Liver (tissue), 9 donors: ENCODE results near the gene SCD5. TPM values are rescaled to one million over a fixed set of nuclear protein-coding genes. Genes with fewer than 3 reads are reported as not detected.

Source experiments
- DNase-seq: peaks from one replicate; pipeline ENCODE4 v3.0.0-alpha.2; 2017; ENCODE audit warnings: low spot score
- H3K27ac ChIP-seq, 2 donors: one replicate each; pipeline ENCODE4 v1.7.0; 2013; ENCODE audit warnings: inconsistent platforms in 2 of 2, low read length in 2 of 2, control low read depth in 1 of 2, low read depth in 1 of 2, mild to moderate bottlenecking in 1 of 2
- H3K27me3 ChIP-seq, 4 donors: one replicate each; pipeline versions ENCODE4 v1.6.1 to v1.7.0; 2013; ENCODE audit warnings: low read length in 3 of 4, inconsistent platforms in 1 of 4, mild to moderate bottlenecking in 1 of 4, moderate library complexity in 1 of 4; ENCODE audit not compliant: control insufficient read depth in 4 of 4, insufficient read depth in 4 of 4
- H3K36me3 ChIP-seq, 4 donors: one replicate each; pipeline versions ENCODE4 v1.6.1 to v1.7.0; 2013; ENCODE audit warnings: low read length in 3 of 4, mild to moderate bottlenecking in 3 of 4, low read depth in 1 of 4, moderate library complexity in 1 of 4; ENCODE audit not compliant: control insufficient read depth in 4 of 4, insufficient read depth in 3 of 4
- H3K4me1 ChIP-seq, 4 donors: one replicate each; pipeline versions ENCODE4 v1.6.1 to v1.7.0; 2013; ENCODE audit warnings: low read length in 3 of 4, mild to moderate bottlenecking in 3 of 4, moderate library complexity in 1 of 4; ENCODE audit not compliant: control insufficient read depth in 4 of 4, insufficient read depth in 4 of 4
- H3K4me3 ChIP-seq, 3 donors: one replicate each; pipeline versions ENCODE4 v1.6.1 to v1.7.0; 2013; ENCODE audit warnings: low read length in 3 of 3, control low read depth in 1 of 3, low read depth in 1 of 3, mild to moderate bottlenecking in 1 of 3
- H3K9ac ChIP-seq, 2 donors: one replicate each; pipeline ENCODE4 v1.7.0; 2013; ENCODE audit warnings: low read length in 2 of 2, mild to moderate bottlenecking in 2 of 2, moderate library complexity in 2 of 2, control low read depth in 1 of 2, low read depth in 1 of 2
- H3K9me3 ChIP-seq, 4 donors: one replicate each; pipeline versions ENCODE4 v1.6.1 to v1.7.0; 2013; ENCODE audit warnings: low read length in 3 of 4; ENCODE audit not compliant: control insufficient read depth in 4 of 4
- ATF3 ChIP-seq: IDR thresholded peaks from 2 replicates; pipeline ENCODE4 v1.6.1; 2016; ENCODE audit warnings: antibody characterized with exemption
- CTCF ChIP-seq: fragments of 150-350 bp; IDR thresholded peaks from 2 replicates; pipeline ENCODE4 v1.5.1; 2017; ENCODE audit warnings: improper control_type of control experiment, low read depth, low read length; ENCODE audit not compliant: missing input control
- EGR1 ChIP-seq, 2 donors: IDR thresholded peaks; 2 replicates each; pipeline ENCODE4 v1.6.1; 2016 to 2018; ENCODE audit warnings: antibody characterized with exemption in 2 of 2, low read depth in 2 of 2
- FOXA1 ChIP-seq: IDR thresholded peaks from 2 replicates; pipeline ENCODE4 v1.6.1; 2016; ENCODE audit warnings: antibody characterized with exemption
- FOXA2 ChIP-seq: IDR thresholded peaks from 2 replicates; pipeline ENCODE4 v1.6.1; 2016; ENCODE audit warnings: antibody characterized with exemption
- GABPA ChIP-seq, 2 donors: IDR thresholded peaks in 1 of 2; conservative IDR thresholded peaks in 1 of 2; 2 replicates each; pipeline ENCODE4 v1.6.1; 2016; ENCODE audit warnings: antibody characterized with exemption in 2 of 2, mild to moderate bottlenecking in 1 of 2, moderate library complexity in 1 of 2
- HNF4A ChIP-seq, 2 donors: conservative IDR thresholded peaks; 2 replicates each; pipeline ENCODE4 v1.6.1; 2016; ENCODE audit warnings: antibody characterized with exemption in 2 of 2, mild to moderate bottlenecking in 2 of 2
- HNF4G ChIP-seq: IDR thresholded peaks from 2 replicates; pipeline ENCODE4 v1.6.1; 2016; ENCODE audit warnings: antibody characterized with exemption
- JUND ChIP-seq, 2 donors: IDR thresholded peaks; 2 replicates each; pipeline ENCODE4 v1.6.1; 2016; ENCODE audit warnings: antibody characterized with exemption in 2 of 2
- MAX ChIP-seq: IDR thresholded peaks from 2 replicates; pipeline ENCODE4 v1.6.1; 2016; ENCODE audit warnings: antibody characterized with exemption
- NR2F2 ChIP-seq: IDR thresholded peaks from 2 replicates; pipeline ENCODE4 v1.6.1; 2016; ENCODE audit warnings: antibody characterized with exemption
- RAD21 ChIP-seq, 2 donors: IDR thresholded peaks; 2 replicates each; pipeline ENCODE4 v1.6.1; 2016; ENCODE audit warnings: antibody characterized with exemption in 2 of 2, mild to moderate bottlenecking in 2 of 2
- REST ChIP-seq: IDR thresholded peaks from 2 replicates; pipeline ENCODE4 v1.6.1; 2016; ENCODE audit warnings: antibody characterized with exemption, mild to moderate bottlenecking
- RXRA ChIP-seq, 2 donors: IDR thresholded peaks; 2 replicates each; pipeline ENCODE4 v1.6.1; 2017 to 2018; ENCODE audit warnings: antibody characterized with exemption in 2 of 2, mild to moderate bottlenecking in 1 of 2
- SP1 ChIP-seq: IDR thresholded peaks from 2 replicates; pipeline ENCODE4 v1.6.1; 2018; ENCODE audit warnings: antibody characterized with exemption, mild to moderate bottlenecking
- TAF1 ChIP-seq: conservative IDR thresholded peaks from 2 replicates; pipeline ENCODE4 v1.6.1; 2016; ENCODE audit warnings: antibody characterized with exemption, mild to moderate bottlenecking
- YY1 ChIP-seq: IDR thresholded peaks from 2 replicates; pipeline ENCODE4 v1.6.1; 2016; ENCODE audit warnings: antibody characterized with exemption, mild to moderate bottlenecking
- ZBTB33 ChIP-seq: IDR thresholded peaks from 2 replicates; pipeline ENCODE4 v1.6.1; 2016; ENCODE audit warnings: antibody characterized with exemption
- WGBS: extraction: QIAGEN DNeasy Blood & Tissue Kit; methylation state at CpG from one replicate; pipeline ENCODE4 v1.1.7; 2013; 5-methylcytosine and 5-hydroxymethylcytosine counted together
- polyA plus RNA-seq, 2 donors: library from polyadenylated mRNA; stranded (reverse) in 1 of 2; unstranded in 1 of 2; fragments of 200-250 nt in 1 of 2; fragments of >200 nt in 1 of 2; fragmentation: Nextera tagmentation in 1 of 2; extraction: Ambion mirVana in 1 of 2; gene quantifications; one replicate each; pipeline versions ENCODE4 v1.2.1 to v1.2.3, GENCODE V29; 2013 to 2015
- total RNA-seq, 2 donors: library from RNA; depleted of rRNA; stranded (reverse); fragments of >200 nt; gene quantifications; one replicate each; pipeline ENCODE4 v1.2.3, GENCODE V29; 2014
- donor health status: healthy.
- donor health status: healthy.
- donor health status: healthy.
- donor health status: healthy.
- donor health status: healthy.

The SCD5 gene
- total and polyA plus RNA-seq, 4 donors: 0.14 to 1.9 (median 0.57) TPM

- WGBS: 85% methylated on average over 2 of the region's 2 CpGs
- Histone ChIP-seq H3K9me3 (no peaks in the 10 kb centered on the region), H3K36me3 (no peaks in the 10 kb centered on the region), H3K27me3 (no peaks in the 10 kb centered on the region), H3K4me3 (no peak overlapping the region), H3K9ac (no peak overlapping the region), H3K27ac (no peak overlapping the region), H3K4me1 (no peaks in the 10 kb centered on the region)
- no peak for TF ChIP-seq TAF1
- TF ChIP-seq RXRA (IDR thresholded peaks at IDR 0.05): no peak
- TF ChIP-seq YY1: no peak
- TF ChIP-seq HNF4A (conservative IDR thresholded peaks at IDR 0.05): no peak
- TF ChIP-seq CTCF: no peak
- TF ChIP-seq JUND (IDR thresholded peaks at IDR 0.05): no peak
- no peak for TF ChIP-seq ATF3
- TF ChIP-seq FOXA2: no peak
- TF ChIP-seq MAX: no peak
- TF ChIP-seq RAD21 (IDR thresholded peaks at IDR 0.05): no peak
- no peak for TF ChIP-seq HNF4G
- TF ChIP-seq REST: no peak
- no peak for TF ChIP-seq EGR1 (IDR thresholded peaks at IDR 0.05; ENCODE audit: low read depth in 2 of 2)
- no peak for TF ChIP-seq NR2F2
- DNase-seq: no peak
Observed at GRCh38 chr4:82698412-82698811, 100.2 kb downstream of the SCD5 start.

GRCh38 chr4:82697561-82697960 lies 101.0 kb downstream of the SCD5 start:
- Histone ChIP-seq H3K4me1 (no peaks in the 10 kb centered on the region), H3K9me3 (no peaks in the 10 kb centered on the region), H3K4me3 (no peak overlapping the region), H3K27me3 (no peaks in the 10 kb centered on the region), H3K27ac (no peak overlapping the region), H3K36me3 (no peaks in the 10 kb centered on the region), H3K9ac (no peak overlapping the region)
- WGBS: 63% methylated on average over 8 of the region's 8 CpGs
- no peak for DNase-seq
- no peak for TF ChIP-seq HNF4G
- TF ChIP-seq FOXA1: no peak
- no peak for TF ChIP-seq NR2F2
- no peak for TF ChIP-seq RAD21 (IDR thresholded peaks at IDR 0.05)
- no peak for TF ChIP-seq EGR1 (IDR thresholded peaks at IDR 0.05; ENCODE audit: low read depth in 2 of 2)
- TF ChIP-seq RXRA (IDR thresholded peaks at IDR 0.05): no peak
- TF ChIP-seq ATF3: no peak
- no peak for TF ChIP-seq TAF1
- no peak for TF ChIP-seq FOXA2
- TF ChIP-seq HNF4A (conservative IDR thresholded peaks at IDR 0.05): no peak
- TF ChIP-seq GABPA (IDR thresholded peaks at IDR 0.05 in 1 of 2, conservative IDR thresholded peaks at IDR 0.05 in 1 of 2): no peak
- TF ChIP-seq ZBTB33: no peak
- no peak for TF ChIP-seq CTCF
- no peak for TF ChIP-seq JUND (IDR thresholded peaks at IDR 0.05)
- TF ChIP-seq YY1: no peak
- no peak for TF ChIP-seq SP1
- TF ChIP-seq MAX: no peak
